NCI-H146 (cell line): Measurements from ENCODE around the gene MAP7D3.

Experiments
- DNase-seq: peaks from one replicate; lab custom pipeline; 2025; lab: John Stamatoyannopoulos, UW

The MAP7D3 gene

DNA sequence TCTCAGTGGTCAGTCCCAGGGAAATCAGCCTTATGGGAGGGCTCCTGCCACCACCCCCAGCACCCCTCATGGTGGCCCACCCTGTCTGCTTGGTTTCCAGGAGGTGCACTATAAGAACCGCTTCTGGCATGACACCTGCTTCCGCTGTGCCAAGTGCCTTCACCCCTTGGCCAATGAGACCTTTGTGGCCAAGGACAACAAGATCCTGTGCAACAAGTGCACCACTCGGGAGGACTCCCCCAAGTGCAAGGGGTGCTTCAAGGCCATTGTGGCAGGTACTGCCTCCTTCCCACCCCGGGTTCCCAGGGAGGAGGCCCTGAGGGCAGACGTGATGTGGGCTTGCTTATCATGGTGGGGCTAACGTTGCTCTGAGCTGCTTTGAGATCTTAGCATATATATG lies 44.3 kb downstream of the MAP7D3 start:
- DNase-seq: no peak

DNA sequence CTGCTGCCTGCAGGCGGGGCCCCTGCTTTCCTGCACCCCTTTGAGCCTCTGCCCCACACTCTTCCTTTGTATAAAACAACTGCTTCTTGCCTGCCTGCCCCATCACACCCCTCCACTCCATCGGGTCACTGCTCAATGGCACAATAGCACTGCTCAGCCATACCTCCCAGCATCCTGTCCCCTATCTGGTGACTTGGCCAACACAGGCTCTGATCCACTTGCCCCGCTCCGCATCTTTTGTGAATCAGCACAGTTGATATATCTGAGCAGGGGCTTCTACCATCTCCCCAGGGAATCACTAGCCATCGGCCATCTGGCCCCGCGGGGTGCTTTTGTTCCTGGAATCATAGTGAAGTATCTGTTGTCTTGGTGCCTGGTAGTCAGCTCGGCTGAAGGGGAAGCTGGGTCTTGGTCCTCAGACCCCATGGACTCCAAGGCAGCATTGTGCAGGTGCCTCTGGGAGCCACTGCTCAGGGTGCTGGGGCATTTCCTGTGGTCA lies 45.3 kb downstream of the MAP7D3 start:
- DNase-seq: peak; percentile 73

DNA sequence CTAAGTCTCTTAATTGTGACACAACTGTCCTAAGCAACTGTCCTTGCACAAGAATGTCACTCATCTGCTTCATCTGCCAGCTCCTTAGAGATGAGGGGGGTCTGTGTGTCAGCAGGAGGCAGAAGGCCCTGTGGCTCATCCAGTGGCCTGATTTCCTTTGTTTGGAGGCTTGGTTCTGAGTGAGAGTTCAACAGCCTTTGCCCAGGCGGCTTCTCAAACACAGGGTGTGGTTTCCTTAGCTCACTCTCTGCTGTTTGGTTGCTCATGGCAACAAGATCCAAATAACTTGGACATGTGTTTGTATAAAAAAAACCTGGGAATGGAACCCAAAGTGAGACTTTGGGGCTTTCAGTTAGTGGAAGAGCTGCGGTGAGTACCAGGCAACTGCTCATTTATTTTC lies 46.6 kb downstream of the MAP7D3 start:
- DNase-seq: no peak

DNA sequence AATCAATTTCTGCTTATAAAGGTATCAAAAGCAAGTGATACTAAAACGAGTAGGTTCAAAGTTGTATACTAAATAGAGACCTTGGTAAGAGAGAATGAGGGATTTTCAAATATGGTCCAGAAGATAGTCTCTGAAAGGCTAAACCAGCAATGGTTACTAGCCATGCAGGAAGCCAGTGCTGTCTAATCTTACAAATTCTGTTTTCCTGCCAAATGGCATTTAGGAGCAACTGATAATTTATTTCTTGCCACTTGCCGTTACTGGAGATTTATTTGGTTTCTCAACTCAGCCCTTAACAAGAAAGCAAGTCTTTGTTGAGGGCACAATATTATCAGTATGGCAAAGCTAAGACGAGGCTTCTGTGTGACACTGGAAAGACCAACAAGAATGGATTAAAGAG lies 47.2 kb downstream of the MAP7D3 start:
- no peak for DNase-seq

DNA sequence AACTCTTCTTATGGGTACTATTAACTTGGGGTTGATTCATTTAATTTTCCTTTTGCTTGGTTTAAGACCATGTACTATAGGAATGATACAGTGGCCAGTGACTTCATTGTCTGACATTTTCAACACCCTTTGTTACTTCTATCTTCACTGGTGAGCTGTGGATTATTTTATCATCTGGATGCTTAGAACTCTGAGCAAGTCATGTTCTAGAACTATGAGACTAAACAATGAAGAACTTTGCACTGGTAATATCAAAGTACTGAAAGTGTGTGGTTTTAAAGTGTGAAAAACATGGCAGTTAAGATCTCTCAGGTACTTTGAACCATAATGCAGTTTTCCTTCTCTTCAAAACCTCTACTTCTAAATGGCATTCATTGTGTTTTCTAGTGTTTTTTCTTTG lies 47.8 kb downstream of the MAP7D3 start:
- no peak for DNase-seq

DNA sequence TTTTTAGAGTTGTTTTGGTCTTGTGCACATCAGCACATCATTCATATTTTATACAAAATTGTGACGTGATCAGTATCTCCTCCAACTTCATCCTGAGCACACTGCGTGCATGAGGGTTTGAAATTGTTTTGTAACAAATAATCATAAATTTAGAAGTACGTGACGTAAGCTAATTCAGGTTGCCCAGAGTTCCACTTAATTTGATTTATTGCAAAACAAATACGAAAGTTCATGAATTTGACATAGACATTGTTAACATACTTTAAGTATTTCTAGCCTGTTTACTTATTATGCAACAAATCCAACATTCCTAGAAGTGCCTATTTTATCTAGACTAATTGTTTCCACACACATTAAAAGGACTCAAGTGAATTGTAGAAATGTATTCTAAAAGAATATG lies 48.3 kb downstream of the MAP7D3 start:
- no peak for DNase-seq

DNA sequence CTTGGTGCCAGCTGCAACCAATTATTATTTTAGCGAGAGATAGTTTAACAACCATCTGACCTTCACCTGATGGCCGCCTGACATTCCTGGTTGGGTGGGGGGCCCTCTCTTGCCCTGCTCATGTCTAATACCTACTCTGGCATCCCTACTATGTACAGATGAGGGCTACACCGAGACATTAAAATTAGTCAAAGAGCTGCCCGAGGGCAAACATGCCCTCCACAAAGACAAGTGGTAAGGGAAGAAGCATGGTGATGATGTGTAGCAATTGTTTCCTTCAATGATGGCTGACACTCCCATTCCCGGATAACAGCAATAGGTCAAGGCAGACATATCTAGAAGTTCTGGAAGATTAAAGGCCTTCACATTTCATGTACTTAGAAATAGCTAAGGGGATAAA lies 49.6 kb downstream of the MAP7D3 start:
- DNase-seq: no peak

DNA sequence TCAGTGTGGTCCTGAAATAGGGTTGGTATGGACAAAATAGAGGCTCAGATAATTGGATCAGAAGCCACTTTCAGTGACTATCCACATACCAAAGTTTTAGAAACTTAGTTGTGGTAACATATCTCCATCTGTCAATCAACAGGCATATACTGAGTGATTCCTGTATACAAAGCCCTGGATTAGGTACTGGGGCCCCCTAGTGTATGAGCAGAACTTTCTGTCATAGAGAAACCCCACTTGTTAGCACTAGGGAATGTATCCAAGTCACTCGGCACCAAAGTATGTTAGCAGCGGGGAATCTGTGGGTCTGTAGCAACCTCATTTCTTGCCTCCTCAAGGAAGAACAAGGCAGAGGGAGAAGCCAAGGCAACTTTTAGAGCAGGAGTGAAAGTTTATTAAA lies 50.7 kb downstream of the MAP7D3 start:
- no peak for DNase-seq

DNA sequence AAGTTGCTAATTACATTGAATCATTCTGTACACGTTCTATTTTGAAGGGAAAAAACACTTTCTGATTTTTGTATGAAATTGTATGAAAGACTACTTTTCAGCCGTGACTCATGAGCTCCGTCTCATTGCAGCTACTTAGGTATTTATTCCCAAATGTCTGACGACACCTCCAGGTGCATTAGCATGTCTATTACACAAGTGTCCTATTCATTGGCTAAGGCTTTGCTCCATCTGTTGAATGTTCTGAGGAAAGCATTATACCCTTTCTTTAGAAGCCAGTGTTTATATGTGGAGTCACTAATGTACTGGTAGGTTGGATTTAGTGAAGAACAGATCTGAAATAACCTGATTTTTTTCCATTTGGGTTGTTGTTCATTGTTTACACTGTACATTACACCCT lies 51.8 kb downstream of the MAP7D3 start:
- DNase-seq: no peak

DNA sequence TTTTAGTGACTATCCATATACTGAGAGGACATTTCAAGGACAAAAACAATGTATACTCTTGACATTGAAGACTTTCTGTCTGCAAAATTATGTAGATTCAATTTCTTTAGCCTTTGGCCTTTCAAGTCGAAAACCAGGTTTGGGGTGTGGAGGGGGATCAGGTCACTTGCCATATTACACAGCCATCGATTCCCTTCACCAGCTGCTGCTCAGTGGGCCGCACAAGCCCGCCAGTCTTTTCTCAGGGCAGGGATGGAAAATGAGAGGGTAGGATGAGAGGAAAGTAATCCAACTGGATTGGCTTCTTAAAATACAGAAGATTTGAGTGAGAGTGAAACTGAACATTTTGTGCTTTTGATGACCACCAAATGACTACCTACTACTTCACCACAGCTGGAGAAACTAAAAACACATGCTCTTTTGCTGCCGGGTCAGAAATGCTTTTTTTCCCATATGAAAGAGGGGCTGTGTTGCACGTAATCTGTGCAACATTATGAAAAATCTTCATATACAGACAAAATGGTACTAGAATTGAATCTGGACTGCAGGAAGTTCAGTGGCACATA lies 52.4 kb downstream of the MAP7D3 start:
- no peak for DNase-seq

DNA sequence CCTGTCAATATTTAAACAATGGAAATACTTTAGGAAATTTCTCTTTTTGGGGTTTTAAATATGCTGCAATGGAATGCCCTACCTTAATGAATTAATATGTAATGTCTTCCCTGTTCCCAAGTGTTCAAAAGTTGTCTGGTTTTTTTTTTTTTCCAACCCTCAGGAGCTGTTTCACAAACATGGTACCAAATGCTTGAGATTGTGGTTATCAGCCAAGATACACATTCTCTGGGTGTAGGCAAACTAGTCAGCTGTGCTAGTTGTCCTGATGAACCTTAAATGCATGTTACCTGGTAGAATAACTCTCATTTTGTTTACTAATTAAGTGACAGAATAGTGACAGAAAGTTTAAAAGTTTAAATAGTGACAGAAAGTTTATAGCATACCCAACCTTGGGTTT lies 53.2 kb downstream of the MAP7D3 start:
- DNase-seq: no peak

DNA sequence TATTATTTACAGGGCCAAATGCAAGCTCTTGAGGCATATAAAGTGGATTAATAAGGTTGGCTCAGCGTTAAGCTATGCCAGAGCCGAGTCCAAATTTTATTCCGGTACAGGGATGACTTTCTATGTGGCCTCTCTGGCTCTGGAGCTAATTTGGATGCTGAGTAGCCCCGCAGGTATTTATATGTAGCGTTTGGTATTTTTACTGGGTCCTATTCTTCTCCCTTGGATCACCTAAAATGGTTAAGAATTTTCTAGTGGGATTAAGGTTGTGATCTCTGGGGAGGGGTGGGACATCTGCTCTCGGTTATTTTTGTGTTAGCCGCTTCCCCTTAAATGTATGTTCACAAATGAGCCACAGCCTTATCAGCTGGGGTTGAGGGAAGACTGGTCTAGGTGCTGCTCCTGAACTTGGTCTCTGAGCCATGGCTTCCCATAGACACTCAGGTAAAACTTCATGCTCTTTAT lies 54.5 kb downstream of the MAP7D3 start:
- DNase-seq: no peak

DNA sequence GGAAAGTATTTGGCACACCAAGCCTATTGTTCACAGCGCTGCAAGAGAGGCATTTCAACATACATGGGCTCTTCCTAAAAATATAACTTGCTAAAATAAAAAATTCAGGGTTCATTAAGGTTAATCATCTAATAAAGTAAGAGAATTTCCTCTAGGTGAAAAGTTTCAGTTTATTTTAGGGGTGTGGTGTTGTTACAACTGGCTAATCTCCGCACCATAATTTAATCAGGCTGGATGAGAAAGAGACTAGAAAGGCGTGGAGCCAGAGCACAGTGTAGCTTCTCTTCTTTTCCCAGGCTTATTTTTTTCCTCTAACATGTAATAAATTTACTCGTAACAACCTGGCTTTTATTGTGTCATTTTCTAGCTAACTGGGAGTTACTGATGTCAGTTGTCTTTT lies 56.0 kb downstream of the MAP7D3 start:
- DNase-seq: no peak

DNA sequence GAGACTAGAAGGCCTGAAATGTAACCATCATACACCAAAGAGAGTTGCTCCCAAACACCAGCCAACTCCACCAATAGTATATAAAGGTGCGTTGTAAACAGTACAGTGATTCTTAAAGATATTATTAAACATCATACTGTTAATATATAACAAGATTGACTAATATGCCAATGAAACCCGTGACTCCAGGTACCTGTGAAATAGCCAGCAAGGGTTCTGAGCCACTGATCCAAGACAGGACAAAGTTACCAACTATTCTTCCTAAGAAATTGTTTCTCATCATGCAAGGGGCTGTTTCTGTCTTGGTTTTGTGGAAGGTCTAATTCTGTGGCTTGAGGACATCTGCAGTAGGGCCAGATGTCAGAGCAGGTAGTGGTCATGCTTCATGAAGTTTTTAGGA lies 56.7 kb downstream of the MAP7D3 start:
- DNase-seq: no peak

DNA sequence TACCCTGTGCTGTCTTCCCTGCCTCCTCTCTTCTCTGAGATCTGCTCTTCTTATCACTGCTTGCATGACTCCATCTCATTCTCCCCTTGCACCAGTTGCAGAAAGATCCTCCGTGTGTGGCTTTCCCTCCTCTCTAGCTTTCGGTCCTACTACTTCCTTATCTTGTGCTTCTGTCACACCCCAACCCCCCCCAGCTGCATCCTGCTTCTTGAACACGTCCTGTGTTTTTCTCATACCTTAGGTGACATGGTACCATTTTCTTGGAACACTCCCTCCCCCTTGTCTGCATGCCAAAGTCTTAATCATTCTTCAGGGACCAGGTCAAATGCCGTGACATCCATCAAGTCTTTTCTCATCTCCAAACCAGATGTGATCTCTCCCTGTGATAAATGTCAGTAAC lies 57.4 kb downstream of the MAP7D3 start:
- no peak for DNase-seq

DNA sequence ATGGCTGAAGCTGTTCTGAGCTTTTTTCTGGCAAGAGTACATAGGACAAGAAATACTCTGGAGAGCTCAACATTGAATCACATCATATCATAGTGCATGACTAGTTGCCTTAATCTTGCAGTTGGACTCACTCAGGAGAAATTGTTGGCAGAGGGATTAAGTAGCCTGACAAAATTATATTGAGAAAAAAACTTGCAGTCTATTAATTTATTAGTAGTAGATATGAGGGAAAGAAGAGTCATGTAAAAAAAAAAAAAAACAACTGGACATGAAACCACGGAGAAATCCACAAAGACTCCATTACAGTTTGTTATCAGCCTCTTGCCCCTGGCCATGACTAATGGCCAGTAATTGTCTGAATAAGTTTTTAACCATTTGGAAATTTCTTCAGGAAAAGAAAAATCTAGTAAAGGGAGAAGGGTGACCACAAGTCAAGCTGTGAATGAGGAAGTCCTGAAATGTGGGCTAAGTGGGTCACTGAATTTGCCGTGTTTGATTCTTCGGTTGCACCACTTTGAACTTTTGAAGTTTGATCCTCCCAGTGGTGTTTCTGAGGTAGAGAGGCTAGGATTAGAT lies 58.3 kb downstream of the MAP7D3 start:
- no peak for DNase-seq

DNA sequence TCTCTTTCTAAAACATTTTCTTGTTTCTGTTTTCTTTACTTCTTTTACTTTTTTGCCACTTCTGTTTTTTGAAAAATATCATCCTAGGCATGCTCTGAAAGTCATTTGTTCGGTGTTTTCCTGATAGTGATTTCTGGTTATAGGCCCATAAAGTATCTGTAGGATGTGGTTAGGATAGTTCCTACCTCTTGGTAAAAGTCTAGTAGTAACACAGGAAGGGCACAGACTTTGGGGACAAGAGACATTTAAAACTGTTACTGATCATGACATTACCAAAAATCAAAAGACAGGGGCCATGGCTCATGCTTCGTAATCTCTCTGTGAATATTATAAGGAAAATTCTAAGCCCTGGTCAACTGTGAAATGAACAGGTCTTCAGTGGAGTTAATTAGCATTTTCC lies 59.1 kb downstream of the MAP7D3 start:
- no peak for DNase-seq

DNA sequence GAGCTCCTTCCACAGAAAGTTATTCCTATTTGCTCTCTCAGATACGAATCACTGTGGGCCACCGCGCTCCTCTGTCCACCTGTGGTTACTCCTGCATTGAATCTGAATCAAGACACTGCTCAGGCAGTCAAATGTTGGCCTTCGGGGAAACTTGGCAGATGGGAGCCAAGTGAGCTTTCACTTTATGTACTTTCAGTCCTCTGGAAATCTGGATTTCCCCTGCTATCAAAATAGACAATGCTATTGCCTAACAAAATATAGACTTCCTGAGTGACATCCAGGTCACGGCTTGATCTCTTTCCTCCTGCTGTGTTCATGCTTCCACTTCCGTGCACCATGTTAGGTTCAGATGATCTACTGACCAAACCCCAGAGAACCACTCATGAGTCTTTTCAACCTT lies 60.0 kb downstream of the MAP7D3 start:
- no peak for DNase-seq

DNA sequence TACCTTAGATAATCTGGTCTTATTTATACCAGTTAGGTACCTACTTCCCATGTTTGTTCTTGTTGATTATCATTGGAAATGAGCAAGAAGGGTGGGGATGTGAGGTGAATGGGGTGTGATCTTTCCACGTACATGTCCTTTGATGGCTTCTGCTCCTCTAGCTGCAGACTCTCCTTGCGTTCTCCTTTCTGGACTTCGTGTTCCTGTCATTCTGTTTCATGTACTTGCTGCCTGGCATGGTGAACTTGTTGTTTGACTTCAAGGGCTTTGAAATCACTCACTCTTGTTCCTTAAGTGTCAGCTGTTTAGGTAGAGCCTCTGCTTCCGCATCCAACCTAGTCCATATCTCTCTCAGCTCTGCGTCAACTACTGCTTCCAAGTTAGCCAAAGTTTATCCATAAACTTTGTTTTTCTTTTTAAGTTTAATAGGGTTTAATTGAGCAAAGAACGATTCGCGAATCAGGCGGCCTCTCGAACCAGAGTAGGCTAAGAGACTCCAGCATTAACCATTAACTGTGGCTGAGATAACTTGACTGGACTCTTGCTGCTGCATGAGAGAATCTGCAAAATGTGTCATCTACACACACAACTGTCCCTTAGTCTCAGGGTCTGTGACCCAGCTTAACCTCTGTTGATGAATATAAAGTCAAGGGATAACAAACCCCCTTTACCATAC lies 61.0 kb downstream of the MAP7D3 start:
- no peak for DNase-seq

DNA sequence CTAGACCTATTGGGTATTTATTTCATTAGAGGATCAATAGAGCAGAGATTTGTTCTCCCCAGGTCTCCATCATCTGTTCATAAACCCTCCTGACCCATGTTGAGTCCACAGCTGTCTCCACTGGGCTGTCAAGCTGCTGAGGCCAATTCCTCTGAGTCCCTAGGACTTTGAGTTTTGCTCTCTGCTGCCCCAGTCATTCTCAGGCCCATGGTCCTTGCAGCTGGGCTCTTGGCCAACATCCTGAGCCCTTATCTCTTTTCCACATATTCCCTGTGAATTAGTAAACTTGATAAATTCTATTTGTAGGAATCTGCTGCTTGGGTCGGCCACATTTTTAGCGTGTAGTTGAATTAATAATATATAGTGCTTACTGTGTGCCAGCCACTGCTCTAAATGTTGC lies 62.0 kb downstream of the MAP7D3 start:
- DNase-seq: no peak

DNA sequence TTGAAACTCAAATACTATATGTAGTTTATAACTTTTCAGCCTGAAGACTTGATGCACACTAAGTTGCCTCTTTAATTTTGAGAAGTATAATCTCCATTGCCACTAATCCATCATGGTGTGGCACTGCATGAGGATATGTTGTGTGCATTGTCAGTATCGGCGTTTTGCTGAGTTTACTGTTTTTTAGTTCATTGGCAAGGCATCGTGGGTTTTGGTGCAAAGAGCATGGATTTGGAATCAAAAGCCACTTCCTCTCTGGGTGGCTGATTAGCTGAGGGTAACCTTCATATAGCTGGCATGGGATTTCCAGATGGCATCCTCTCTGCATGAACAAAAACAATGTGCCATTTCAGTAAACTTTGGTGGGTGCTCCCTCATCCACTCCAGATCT lies 65.2 kb downstream of the MAP7D3 start:
- DNase-seq: no peak

DNA sequence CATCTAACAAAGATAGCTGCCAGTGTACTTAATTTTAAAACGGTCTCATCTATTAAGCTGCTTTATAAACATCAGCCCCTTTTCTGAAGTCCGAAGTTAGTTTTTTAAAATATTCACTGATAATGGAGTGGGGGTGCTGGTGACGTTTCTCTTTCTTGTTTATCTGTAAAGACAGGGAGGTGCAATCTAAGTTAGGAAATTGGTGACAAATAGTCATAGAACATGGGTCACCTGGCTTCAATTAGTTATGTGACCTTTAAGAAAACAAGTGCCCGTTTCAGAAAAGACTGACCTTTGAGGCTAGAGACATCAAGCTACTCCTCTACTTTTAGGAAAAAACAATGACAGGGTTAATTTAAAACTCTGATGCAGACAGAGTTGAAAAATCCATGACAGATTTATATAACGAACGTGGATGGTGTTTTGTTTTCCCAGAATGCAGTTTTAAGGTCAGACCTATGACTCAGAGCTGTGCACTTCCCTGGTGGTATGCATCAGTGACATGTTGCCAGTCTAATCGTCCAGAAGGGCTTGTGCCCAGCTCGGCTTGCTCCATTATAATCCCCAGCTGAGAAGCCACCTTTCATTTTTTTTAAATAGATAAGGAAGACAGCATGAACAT lies 65.7 kb downstream of the MAP7D3 start:
- no peak for DNase-seq

DNA sequence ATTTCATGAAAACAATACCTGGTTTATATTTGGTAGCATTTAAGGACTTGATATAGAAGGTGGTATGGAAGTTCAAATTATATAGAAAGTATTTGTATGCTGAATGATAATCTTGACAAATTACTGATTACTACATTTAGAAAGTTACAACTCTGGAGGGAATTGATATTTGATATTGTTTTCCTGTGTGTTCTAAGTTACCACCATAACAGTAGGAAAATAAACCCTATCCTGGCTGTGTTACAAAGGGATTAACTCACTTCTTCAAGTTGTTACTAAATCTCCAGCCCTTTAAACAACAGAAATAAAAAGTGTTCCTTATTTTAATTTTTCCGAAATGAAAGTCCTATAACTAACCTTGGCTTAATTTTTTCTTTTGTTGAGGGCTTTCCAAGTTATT lies 67.3 kb downstream of the MAP7D3 start:
- DNase-seq: no peak
